Ishikawa (cell line): Measurements from ENCODE around the gene CBLB.

Source experiments
- CEBPB ChIP-seq: IDR thresholded peaks from 2 replicates; pipeline ENCODE4 v1.6.1; 2012
- CREB1 ChIP-seq: IDR thresholded peaks from 2 replicates; pipeline ENCODE4 v1.6.1; 2012; ENCODE audit warnings: low read depth
- EGR1 ChIP-seq: IDR thresholded peaks from 2 replicates; pipeline ENCODE4 v1.6.1; 2012
- EP300 ChIP-seq: IDR thresholded peaks from 2 replicates; pipeline ENCODE4 v1.6.1; 2012; ENCODE audit warnings: borderline replicate concordance
- FOXM1 ChIP-seq: IDR thresholded peaks from 2 replicates; pipeline ENCODE4 v1.6.1; 2012; ENCODE audit warnings: low read depth, borderline replicate concordance
- RAD21 ChIP-seq: IDR thresholded peaks from 2 replicates; pipeline ENCODE4 v1.6.1; 2012; ENCODE audit warnings: low read depth
- REST ChIP-seq: IDR thresholded peaks from 2 replicates; pipeline ENCODE4 v1.6.1; 2012; ENCODE audit warnings: low read depth, mild to moderate bottlenecking
- TAF1 ChIP-seq: IDR thresholded peaks from 2 replicates; pipeline ENCODE4 v1.6.1; 2012; ENCODE audit warnings: low read depth, mild to moderate bottlenecking
- TCF12 ChIP-seq: IDR thresholded peaks from 2 replicates; pipeline ENCODE4 v1.6.1; 2012; ENCODE audit warnings: low read depth
- TEAD4 ChIP-seq: IDR thresholded peaks from 2 replicates; pipeline ENCODE4 v1.6.1; 2012
- YY1 ChIP-seq: IDR thresholded peaks from 2 replicates; pipeline ENCODE4 v1.6.1; 2012; ENCODE audit warnings: low read depth
- ZBTB7A ChIP-seq: IDR thresholded peaks from 2 replicates; pipeline ENCODE4 v1.6.1; 2012; ENCODE audit warnings: low read depth
- TF ChIP-seq, protein P1 (sequence below): IDR thresholded peaks from 2 replicates; pipeline ENCODE4 v1.6.1; 2012
- TF ChIP-seq, protein P2 (sequence below): IDR thresholded peaks from 2 replicates; pipeline ENCODE4 v1.6.1; 2012

DNA sequence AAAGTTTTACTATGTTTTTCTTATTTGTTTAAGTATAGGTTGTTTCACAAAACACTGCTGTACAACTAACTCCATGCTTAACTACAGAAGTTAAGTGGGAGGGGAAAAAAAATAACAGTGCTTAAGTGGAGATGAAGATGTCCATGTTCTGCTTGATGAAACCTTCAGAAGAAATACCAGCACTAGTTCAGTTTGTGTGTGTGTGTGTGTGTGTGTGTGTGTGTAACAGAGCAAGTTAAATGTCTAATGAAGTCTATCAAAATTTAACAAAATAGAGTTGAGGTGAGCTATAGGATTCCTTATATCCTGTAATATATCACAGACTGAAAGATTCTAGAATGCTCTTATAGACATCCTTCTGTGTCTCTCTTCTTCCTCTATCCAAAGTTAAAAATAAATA lies 44.1 kb upstream of the CBLB start:
- no peak for TF ChIP-seq CEBPB
- TF ChIP-seq YY1 = no peak
- TF ChIP-seq, protein P1, sequence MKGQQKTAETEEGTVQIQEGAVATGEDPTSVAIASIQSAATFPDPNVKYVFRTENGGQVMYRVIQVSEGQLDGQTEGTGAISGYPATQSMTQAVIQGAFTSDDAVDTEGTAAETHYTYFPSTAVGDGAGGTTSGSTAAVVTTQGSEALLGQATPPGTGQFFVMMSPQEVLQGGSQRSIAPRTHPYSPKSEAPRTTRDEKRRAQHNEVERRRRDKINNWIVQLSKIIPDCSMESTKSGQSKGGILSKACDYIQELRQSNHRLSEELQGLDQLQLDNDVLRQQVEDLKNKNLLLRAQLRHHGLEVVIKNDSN = no peak
- TF ChIP-seq EGR1 = no peak
- no peak for TF ChIP-seq TAF1
- TF ChIP-seq TEAD4 = no peak
- no peak for TF ChIP-seq ZBTB7A
- no peak for TF ChIP-seq EP300
- TF ChIP-seq REST = no peak
- TF ChIP-seq FOXM1 = no peak
- TF ChIP-seq, protein P2, sequence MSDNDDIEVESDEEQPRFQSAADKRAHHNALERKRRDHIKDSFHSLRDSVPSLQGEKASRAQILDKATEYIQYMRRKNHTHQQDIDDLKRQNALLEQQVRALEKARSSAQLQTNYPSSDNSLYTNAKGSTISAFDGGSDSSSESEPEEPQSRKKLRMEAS = no peak
- TF ChIP-seq RAD21 = no peak
- no peak for TF ChIP-seq TCF12
- TF ChIP-seq CREB1 = no peak
